ENCODE data around the gene LYPD8.
"Not testable (repeated sequence)": the region's sequence is repeated elsewhere in the genome, so short reads cannot be mapped to it uniquely, and the experiment has no call there.

LYPD8 gene, protein sequence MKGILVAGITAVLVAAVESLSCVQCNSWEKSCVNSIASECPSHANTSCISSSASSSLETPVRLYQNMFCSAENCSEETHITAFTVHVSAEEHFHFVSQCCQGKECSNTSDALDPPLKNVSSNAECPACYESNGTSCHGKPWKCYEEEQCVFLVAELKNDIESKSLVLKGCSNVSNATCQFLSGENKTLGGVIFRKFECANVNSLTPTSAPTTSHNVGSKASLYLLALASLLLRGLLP

DNA sequence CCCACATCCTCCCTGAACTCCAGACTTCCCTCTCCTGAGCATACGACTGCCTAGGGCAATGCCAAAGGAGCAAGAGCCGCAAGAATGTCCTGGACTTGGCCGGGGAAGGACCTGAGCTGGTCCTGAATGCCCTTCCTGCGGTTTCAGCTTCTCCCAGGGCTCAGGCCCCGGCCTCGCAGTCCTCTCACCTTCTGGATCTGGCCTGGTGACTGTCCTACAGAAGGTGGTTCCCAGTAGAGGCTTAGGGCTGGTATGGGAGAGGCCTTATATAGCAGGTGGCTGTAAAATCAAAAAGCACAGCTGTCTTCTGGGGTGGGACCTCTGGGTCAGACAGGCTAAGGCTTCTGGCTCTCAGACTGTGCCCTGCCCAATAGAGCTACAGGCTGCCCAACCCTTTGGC, at the start of gene LYPD8:
Gene LYPD8 (minus strand): TSS at position 243 of the 400 bp plus-strand sequence. CDS start 4,678 bp downstream, outside the sequence.
- DNase-seq (ENCODE audit: low read depth, low spot score), result no peak
- H3K27ac ChIP-seq, result no peak within 1 kb of the TSS

DNA sequence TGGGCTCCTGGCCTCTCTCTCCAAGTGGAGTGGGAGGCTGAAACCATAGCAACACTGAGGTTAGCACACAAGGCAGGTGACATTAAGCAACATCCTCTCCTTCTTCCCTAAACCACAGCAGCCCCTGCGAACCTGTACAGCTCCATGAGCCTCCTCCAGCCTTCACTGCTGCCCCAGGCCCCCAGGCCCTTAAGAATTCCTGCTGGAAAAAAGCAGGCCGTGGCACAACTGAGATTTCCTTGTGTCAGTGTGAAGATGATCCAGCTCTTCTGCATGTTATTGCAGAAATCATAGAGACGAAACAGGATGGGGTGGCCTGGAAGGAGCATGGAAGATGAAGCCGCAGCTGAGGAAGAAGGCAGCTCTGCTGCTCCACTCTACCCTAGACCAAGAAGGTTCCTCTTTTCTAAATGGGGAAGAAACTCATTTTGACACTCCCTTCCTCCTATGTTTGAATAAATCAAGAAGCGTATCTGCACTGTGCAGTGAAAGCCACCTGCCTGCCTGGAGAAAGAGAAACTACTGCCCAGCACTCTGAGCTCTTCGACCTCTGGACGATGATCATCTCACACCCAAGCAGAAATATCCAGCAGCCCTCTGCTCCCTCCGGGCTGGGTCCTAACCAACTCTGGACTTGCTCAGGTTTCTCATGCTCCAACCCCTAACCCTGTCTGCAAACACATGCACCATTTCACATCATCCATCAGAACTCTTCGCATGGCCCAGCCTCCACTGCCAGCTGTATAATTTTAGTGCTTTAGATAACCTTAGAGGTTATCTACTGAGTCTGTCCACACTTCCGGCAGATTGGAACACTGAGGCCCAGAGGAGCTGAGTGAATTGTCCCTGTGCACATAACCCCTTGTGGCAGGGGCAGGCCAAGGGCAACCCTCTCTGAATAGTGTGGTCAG, 49.5 kb upstream of the LYPD8 start:
- DNase-seq (ENCODE audit: low read depth, low spot score), result no peak
- H3K27ac ChIP-seq, result no peak overlapping the region

DNA sequence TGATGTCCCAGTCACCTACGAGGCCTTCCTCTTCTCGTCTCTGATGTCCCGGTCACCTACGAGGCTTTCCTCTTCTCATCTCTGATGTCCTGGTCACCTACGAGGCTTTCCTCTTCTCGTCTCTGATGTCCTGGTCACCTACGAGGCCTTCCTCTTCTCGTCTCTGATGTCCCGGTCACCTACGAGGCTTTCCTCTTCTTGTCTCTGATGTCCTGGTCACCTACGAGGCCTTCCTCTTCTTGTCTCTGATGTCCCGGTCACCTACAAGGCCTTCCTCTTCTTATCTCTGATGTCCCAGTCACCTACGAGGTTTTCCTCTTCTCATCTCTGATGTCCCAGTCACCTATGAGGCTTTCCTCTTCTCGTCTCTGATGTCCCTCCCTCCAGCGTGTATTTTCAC, 47.9 kb upstream of the LYPD8 start:
- H3K27ac ChIP-seq; DNase-seq (ENCODE audit: low read depth, low spot score): not testable (repeated sequence)

DNA sequence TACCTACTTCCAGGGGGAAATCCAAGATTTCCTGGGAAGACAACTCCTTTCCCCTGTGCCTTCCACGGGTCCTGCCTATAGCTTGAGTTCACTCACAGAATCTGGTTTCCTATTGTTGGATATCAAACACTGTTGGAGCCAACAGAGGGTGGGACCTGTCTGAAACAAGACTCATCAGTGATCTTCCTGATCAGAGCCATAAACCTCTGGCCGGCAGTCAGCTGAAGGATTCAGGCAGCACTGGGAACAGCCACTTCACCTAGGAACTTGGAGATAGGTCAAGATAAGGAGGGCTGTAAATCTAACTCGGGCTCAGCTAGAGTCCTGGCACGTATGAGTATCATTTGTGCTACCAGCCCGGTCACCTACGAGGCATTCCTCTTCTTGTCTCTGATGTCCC, 46.9 kb upstream of the LYPD8 start:
- H3K27ac ChIP-seq, result no peak overlapping the region
- DNase-seq (ENCODE audit: low read depth, low spot score), result no peak

DNA sequence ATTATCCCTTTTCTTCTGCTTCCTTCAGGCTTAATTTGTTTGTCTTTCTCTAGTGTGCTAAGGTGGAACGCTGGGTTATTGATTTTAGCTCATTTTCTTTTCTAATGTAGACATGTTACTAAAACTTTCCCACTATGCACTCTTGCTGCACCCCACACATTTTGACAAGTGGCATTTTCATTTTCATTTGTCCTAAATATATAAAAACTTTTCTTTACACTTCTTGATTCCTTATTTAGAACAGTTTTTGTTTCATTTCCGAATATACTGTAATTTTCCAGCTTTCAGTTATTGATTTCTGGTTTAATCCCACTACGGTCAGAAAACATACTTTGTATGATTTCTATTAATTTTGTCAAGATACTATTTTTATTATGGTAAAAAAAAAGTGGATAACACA, 44.9 kb upstream of the LYPD8 start:
- DNase-seq (ENCODE audit: low read depth, low spot score), result no peak

DNA sequence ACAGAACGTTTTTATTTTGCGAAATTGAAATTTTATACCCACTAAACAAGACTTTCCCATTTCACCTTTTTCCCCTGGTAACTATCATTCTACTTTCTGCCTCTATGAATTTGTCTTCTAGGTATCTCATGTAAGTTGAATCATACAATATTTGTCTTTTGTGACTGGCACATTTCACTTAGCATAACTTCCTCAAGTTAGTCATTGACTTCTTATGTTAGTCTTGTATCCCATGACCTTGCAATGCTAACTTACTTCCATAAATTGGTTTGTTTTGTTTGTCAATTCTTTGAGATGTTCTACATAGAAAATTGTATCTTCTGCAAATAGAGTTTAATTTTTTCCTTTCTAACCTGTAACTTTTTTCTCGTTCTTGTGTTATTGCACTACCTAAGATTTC, 43.2 kb upstream of the LYPD8 start:
- no peak overlapping the region for H3K27ac ChIP-seq
- DNase-seq (ENCODE audit: low read depth, low spot score), result no peak

More for the DNA sequence above, 44.9 kb upstream of the LYPD8 start:
- no peak overlapping the region for H3K27ac ChIP-seq

DNA sequence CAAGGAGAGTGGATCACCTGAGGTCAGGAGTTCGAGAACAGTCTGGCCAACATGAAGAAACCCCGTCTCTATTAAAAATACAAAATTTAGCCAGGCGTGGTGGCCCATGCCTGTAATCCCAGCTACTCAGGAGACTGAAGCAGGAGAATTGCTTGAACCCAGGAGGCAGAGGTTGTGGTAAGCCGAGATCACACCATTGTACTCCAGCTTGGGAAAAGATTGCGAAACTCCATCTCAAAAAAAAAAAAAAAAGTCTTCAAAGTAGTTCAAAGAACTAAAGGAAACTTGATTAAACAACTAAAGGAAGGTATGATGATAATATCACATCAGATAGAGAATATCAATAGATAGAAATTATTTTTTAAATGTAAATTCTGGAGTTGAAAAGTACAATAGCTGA, 39.1 kb upstream of the LYPD8 start:
- H3K27ac ChIP-seq, result not testable (repeated sequence)

DNA sequence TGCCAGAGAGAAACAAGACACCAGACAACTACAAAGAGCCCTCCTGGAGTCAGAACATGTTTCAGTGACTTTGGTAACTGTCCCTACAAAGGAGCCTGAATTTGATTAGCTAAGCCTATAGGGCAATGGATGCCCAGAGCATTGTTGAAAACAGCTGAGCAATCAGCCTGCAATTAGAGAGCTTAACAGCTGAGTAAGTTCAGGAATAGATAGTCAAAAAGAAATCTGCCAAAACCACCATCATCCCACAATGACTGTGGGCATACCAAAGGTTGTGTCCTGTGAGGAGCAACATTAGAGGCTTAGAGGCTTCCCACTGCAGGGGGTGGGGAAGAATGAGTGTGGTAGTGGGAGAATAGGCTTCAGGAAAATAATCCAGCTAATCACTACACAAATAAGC, 38.0 kb upstream of the LYPD8 start:
- DNase-seq (ENCODE audit: low read depth, low spot score), result no peak
- peak overlapping the region; percentile 30 for H3K27ac ChIP-seq

More for the DNA sequence above, 39.1 kb upstream of the LYPD8 start:
- DNase-seq (ENCODE audit: low read depth, low spot score), result not testable (repeated sequence)

DNA sequence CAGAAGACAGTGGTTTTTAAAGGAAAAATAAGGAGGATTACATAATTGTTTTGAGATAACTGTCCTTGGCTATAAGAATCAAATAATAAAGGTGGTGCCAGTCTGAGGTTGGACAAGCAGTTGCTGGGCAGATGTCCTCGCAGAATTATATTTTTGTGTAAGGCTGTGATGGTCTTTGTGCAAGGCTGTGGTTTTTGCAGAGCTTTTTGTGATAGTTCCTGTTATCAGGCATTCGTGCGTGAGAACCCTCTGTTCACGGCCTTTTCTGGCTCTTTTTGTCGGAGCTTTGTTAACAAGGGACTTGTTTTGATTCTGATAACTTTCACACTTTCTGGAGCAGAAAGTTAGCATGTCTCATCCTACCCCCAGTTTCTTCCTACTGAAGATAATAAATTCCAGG, 36.8 kb upstream of the LYPD8 start:
- no peak overlapping the region for H3K27ac ChIP-seq
- DNase-seq (ENCODE audit: low read depth, low spot score), result no peak

DNA sequence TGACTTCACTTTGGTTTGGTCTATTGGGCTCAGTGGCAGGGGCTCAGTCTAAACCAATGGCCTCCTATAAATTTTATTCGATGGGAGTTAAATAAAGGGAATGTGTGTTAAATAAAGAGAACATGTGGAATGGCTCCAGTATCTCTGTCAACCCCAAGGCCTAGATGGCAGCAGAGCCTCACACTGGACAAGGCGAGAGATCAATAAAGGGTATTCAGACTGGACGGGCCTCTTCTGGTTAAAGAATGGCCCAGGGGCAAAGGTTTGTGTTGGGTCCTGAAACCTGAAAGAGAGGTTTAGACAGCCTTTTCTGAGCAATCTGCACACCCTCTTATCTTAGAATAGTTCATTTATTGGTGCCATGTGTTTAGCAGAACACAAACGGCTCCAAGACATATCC, 35.5 kb upstream of the LYPD8 start:
- DNase-seq (ENCODE audit: low read depth, low spot score), result no peak
- no peak overlapping the region for H3K27ac ChIP-seq

DNA sequence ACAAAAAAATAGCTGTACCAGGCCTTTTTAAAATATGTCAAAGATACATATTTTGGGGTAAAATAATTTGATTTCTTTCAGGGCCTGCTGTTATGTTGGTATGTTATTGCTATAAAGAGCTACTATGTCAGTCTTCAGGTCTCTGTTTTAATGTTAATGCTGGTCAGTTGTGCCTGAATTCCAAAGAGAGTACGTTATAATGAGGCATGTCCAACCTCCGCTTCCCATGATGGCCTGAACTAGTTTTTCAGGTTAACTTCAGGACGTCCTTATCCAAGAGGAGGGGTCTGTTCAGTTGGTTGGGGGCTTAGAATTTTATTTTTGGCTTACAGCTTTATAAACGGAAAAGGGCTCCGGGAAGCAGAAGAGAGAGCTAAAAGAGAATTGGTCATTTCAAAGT, 34.9 kb upstream of the LYPD8 start:
- H3K27ac ChIP-seq, result peak overlapping the region; percentile 37

DNA sequence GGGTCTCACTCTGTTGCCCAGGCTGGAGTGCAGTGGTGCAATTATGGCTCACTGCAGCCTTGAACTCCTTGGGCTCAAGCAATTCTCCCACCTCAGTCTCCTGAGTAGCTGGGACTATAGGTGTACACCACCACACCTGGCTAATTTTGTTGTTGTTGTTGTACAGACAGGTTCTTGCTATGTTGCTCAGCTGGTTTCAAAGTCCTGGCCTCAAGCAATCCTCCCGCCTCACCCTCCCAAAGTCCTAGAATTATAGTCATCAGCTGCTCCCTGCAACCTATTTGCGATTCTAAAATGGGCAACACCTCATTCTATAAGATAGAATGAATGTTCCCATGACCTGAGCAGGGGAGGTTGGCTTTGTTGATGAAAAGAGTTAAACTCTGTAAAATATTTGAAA, 33.8 kb upstream of the LYPD8 start:
- peak; percentile 14 for DNase-seq (ENCODE audit: low read depth, low spot score)
- H3K27ac ChIP-seq, result peak overlapping the region; percentile 37

More for the DNA sequence above, 34.9 kb upstream of the LYPD8 start:
- DNase-seq (ENCODE audit: low read depth, low spot score), result no peak

DNA sequence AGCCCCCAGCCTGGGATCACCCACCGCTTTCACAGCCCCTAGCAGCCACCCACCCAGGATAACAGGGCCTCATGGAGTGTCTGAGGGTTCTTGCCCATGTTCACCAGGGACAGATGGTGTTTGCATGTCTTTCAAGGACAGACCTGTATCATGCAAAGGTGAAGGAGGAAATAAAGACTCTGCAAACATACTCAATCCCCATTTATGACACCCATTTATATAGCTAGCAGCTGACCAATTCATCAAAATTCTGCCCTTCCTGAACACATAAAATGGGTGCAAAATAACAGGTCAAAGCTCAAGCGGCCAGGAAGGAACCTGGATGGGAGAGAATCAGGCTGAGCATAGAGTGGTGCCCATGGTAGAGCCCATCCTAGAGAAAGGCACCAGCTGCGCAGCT, 32.8 kb upstream of the LYPD8 start:
- no peak overlapping the region for H3K27ac ChIP-seq

DNA sequence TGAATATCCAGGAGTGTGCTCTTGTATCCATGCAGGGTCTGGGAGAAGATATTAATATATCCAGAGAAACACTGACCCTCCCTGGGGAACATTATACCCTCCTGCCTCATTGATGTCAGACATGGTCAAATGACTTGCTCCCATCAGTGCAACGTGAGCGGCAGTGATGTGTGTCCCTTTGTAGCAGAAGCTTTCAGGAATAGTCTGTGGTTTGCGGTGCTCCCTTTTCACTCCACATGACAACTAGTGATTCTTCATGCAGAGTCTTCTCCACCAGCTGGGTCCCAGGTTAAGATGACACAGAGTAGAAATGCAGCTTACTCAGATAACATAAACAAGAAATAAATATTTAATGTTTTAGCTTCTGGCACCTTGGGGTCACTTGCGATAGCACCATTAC, 31.9 kb upstream of the LYPD8 start:
- no peak for DNase-seq (ENCODE audit: low read depth, low spot score)
- H3K27ac ChIP-seq, result no peak overlapping the region

More for the DNA sequence above, 32.8 kb upstream of the LYPD8 start:
- no peak for DNase-seq (ENCODE audit: low read depth, low spot score)

DNA sequence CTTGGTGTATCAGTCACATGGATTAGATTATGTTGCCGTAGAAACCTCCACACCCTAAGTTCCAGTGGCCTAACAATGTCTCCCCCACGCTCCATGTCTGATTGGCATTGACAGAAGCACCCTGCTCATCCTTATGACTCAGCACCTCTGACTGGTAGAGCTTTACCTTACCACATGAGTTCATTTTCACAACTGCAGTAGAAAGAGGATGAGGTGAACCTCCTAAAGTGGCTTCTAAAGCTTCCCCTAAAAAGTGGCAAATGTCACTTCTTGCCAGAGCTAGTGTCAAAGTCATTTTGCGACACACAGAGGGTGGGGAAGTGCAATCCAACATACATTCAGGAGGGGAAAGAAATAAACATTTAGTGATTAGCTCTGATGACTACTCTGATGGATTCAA, 30.6 kb upstream of the LYPD8 start:
- H3K27ac ChIP-seq, result no peak overlapping the region

DNA sequence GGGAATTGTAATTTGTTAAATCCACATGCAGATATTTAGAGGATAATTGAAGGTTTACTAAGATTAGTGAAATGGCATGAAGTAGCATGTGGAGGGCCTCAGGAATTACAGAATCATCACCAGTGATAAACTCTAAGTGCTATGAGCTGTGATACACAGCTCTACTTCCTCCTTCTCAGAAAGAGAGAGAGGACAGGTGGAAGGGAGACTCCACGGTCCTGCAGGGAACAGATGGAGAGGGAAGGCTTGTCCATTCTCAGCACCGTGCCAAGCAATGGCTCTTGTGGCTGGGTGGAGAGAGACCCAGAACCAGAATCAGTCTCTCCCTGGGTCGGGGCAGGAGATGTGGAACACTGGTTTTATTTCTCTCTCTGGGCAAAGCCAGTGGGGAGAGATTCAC, 27.8 kb upstream of the LYPD8 start:
- no peak overlapping the region for H3K27ac ChIP-seq
- no peak for DNase-seq (ENCODE audit: low read depth, low spot score)

More for the DNA sequence above, 30.6 kb upstream of the LYPD8 start:
- peak; percentile 8 for DNase-seq (ENCODE audit: low read depth, low spot score)

DNA sequence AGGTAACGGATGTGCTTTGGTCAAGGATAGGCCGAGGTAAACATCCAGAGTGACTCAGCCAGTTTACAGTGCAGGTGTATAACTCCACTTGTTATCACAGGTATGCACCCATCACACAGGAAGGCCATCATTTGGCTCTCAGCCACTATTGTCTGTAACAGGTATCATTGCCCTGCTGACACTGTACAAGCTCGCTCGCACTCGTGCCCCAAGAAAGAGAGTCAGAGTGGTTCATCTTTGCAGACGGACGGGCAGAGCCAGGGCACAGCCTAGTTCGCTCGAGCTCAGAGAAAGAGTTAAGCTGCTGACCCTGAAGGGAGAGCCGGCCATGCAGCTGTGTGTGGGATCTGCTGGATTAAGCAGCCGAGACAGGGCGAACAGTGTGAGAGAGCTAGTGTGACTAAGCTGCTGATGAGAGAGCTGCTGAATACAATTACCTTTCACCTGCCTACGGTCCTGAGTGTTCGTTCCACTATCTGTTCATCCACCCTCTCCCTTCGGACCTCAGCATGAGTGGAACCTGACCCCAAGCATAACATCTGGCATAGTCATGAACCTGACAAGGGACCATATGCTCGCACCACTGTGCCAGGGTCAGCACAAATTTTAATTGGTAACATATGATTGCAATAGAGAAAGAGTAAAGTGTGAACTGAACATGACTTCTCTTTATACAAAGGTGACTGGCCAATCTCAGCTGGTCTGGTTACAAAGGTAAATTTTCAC, 27.0 kb upstream of the LYPD8 start:
- no peak overlapping the region for H3K27ac ChIP-seq
- no peak for DNase-seq (ENCODE audit: low read depth, low spot score)

DNA sequence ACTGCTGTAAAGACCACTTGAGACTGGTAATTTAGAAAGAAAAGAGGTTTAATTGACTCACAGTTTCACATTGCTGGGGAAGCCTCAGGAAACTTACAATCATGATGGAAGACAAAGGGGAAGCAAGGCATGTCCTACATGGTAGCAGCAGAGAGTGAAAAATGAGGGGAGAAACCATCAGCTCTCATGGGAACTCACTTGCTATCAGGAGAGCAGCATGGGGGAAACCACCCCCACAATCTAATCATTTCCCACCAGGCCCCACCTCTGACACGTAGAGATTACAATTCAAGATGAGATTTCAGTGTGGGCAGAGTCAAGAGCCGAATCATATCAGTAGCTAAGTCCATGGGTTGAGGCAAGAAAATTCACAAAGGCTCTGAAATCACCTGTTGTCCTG, 23.8 kb upstream of the LYPD8 start:
- no peak for DNase-seq (ENCODE audit: low read depth, low spot score)
- H3K27ac ChIP-seq, result no peak overlapping the region

DNA sequence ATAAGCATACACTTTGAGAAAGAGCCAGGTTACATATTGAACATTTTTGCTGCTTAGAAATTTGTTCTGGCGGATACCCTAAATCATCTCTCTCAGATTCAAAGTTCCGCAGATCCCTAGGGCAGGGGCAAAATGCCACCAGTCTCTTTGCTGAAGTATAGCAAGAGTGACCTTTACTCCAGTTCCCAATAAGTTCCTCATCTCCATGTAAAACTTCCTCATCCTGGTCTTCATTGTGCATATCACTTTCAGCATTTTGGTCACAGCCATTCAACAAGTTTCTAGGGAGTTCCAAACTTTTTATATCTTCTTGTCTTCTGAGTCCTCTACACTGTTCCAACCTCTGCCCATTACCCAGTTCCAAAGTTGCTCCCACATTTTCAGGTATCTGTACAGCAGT, 23.3 kb upstream of the LYPD8 start:
- DNase-seq (ENCODE audit: low read depth, low spot score), result no peak
- no peak overlapping the region for H3K27ac ChIP-seq

DNA sequence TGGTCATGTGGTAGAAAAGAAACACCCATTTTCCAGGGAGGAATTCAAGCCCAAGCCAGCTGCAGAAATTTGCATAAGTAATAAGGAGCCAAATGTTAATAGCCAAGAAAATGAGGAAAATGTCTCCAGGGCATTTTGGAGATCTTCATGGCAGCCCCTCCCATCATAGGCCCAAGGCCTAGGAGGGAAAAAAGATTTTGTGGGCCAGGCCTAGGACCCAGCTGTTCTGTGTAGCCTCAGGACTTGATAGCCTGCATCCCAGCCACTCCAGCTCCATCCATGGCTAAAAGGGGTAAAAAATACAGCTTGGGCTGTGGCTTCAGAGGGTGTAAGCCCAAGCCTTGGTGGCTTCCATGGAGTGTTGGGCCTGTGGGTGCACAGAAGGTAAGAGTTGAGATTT, 21.4 kb upstream of the LYPD8 start:
- no peak overlapping the region for H3K27ac ChIP-seq
- no peak for DNase-seq (ENCODE audit: low read depth, low spot score)

DNA sequence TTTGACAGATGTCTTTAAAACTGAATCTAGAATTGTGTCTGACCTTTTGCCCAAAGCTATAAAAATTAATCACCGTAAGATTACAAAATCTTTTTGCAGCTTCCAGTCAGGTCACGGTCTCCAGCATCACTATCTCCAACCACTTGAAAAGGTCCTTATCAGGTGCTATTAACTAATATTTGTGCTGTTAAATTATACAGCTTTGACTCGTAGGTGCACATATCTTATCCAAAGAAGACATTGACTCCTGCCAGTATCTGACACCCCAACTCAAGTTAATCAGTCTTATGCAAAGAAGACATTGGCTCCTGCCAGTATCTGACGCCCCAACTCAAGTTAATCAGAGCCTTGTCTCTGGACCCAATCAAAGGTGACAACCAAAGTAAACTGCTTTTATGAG, 19.9 kb upstream of the LYPD8 start:
- DNase-seq (ENCODE audit: low read depth, low spot score), result no peak
- H3K27ac ChIP-seq, result no peak overlapping the region
